K562 (cell line): ENCODE measurements around the gene DKC1. TPM values are rescaled to one million over a fixed set of nuclear protein-coding genes. Genes with fewer than 3 reads are reported as not detected.

Experiments used
- BCOR ChIP-seq: fragments of 450-650 bp; IDR thresholded peaks from 2 replicates; pipeline ENCODE4 v1.6.1; 2016
- CBFA2T3 ChIP-seq: fragments of 450-650 bp; IDR thresholded peaks from 2 replicates; pipeline ENCODE4 v1.6.1; 2017
- CC2D1A ChIP-seq: fragments of 450-650 bp; IDR thresholded peaks from 2 replicates; pipeline ENCODE4 v1.6.1; 2017; ENCODE audit warnings: mild to moderate bottlenecking
- CREBBP ChIP-seq: IDR thresholded peaks from one replicate; pipeline ENCODE4 v1.6.1; 2012; ENCODE audit warnings: low read depth, mild to moderate bottlenecking, control low read depth, inconsistent platforms, low read length
- E2F4 ChIP-seq: sonication (generic); formaldehyde crosslinking; IDR thresholded peaks from 2 replicates; pipeline ENCODE4 v1.8.0; 2022; ENCODE audit warnings: mild to moderate bottlenecking, low read depth, missing genetic modification reagents
- ELK3 ChIP-seq: fragments of 450-650 bp; formaldehyde crosslinking; IDR thresholded peaks from 2 replicates; pipeline ENCODE4 v1.4.0; 2020; ENCODE audit warnings: mild to moderate bottlenecking
- MTA1 ChIP-seq: fragments of 450-650 bp; IDR thresholded peaks from 2 replicates; pipeline ENCODE4 v1.6.1; 2017; ENCODE audit warnings: borderline replicate concordance
- RBFOX2 ChIP-seq: fragments of 200-400 bp; formaldehyde crosslinking; IDR thresholded peaks from 2 replicates; pipeline ENCODE4 v1.6.1; 2017; ENCODE audit warnings: low read depth, mild to moderate bottlenecking, low read length, moderate library complexity
- SFPQ ChIP-seq: fragments of 200-400 bp; formaldehyde crosslinking; IDR thresholded peaks from 2 replicates; pipeline ENCODE4 v1.6.1; 2017; ENCODE audit warnings: mild to moderate bottlenecking, low read depth, low read length, moderate library complexity
- SREBF2 ChIP-seq: sonication (generic); formaldehyde crosslinking; IDR thresholded peaks from 2 replicates; pipeline ENCODE4 v1.4.0; 2020; ENCODE audit warnings: mild to moderate bottlenecking, missing genetic modification reagents
- SRF ChIP-seq, 2 experiments: fragments of 250-450, 450-650 bp in 1 of 2; sonication (Bioruptor Pico) in 1 of 2; sonication (generic) in 1 of 2; formaldehyde crosslinking; IDR thresholded peaks; 2 replicates each; pipeline versions ENCODE4 v1.5.0 to v1.5.1; 2020 to 2022; ENCODE audit warnings: mild to moderate bottlenecking in 1 of 2, missing genetic modification reagents in 1 of 2
- TAF1 ChIP-seq: IDR thresholded peaks from 2 replicates; pipeline ENCODE4 v1.6.1; 2011; ENCODE audit warnings: mild to moderate bottlenecking, low read length, moderate library complexity; ENCODE audit not compliant: insufficient read depth, control insufficient read depth, severe bottlenecking; ENCODE audit errors: extremely low read depth
- TCF7 ChIP-seq: sonication (generic); IDR thresholded peaks from 2 replicates; pipeline ENCODE4 v1.6.1; 2016; ENCODE audit warnings: antibody characterized with exemption, borderline replicate concordance
- ZNF57 ChIP-seq: fragments of 450-650 bp; formaldehyde crosslinking; IDR thresholded peaks from 2 replicates; pipeline ENCODE4 v1.4.0; 2020; ENCODE audit warnings: mild to moderate bottlenecking, moderate library complexity
- polyA plus RNA-seq, 8 experiments: library from polyadenylated mRNA; depleted of rRNA in 4 of 8; stranded (reverse) in 5 of 8; unstranded in 3 of 8; fragments of >200 nt; fragmentation: Nextera tagmentation in 2 of 8; fragmentation: Illumina TruSeq in 1 of 8; extraction: Ambion mirVana in 2 of 8; extraction: Trizol in 1 of 8; gene quantifications; 2 replicates each; pipeline versions ENCODE4 v1.2.1 to v1.2.3, GENCODE V29; 2011 to 2014; ENCODE audit warnings: inconsistent platforms in 1 of 8, missing spikeins in 1 of 8
- total RNA-seq, 7 experiments: library from RNA; depleted of rRNA in 6 of 7; stranded (reverse); fragments of >200 nt in 6 of 7; fragmentation: Illumina TruSeq in 2 of 7; extraction: Trizol in 2 of 7; gene quantifications; 2 replicates each; pipeline versions ENCODE4 v1.2.1 to v1.2.3, GENCODE V29; 2011 to 2021; ENCODE audit warnings: low replicate concordance in 1 of 7
- TF ChIP-seq, protein P1 (sequence below), 3 experiments: fragments of 200-800 bp in 1 of 3; sonication (Bioruptor generic) in 1 of 3; sonication (generic) in 1 of 3; formaldehyde crosslinking in 1 of 3; IDR thresholded peaks; 2 replicates each; pipeline versions ENCODE4 v1.6.1 to v1.8.0; 2016 to 2022; ENCODE audit warnings: mild to moderate bottlenecking in 2 of 3, missing compliant biosample characterization in 2 of 3, missing genetic modification characterization in 2 of 3, missing genetic modification reagents in 1 of 3
- TF ChIP-seq, protein P2 (sequence below): fragments of 450-650 bp; IDR thresholded peaks from 2 replicates; pipeline ENCODE4 v1.6.1; 2016; ENCODE audit warnings: borderline replicate concordance

The DKC1 gene
- total and polyA plus RNA-seq, 9 of the 15 experiments (the other 6 are each of a cell fraction or from before 2014, with no cell fraction given): 205 to 313 (median 219) TPM

GRCh38 chrX:154750301-154751202, 12.1 kb upstream of the DKC1 start, which contains the start of gene GAB3 (continued):
- TF ChIP-seq ZNF57 (no peak), MTA1 (no peak), SFPQ (no peak), SREBF2 (CRISPR knock-in tag) (no peak), E2F4 (no peak), RBFOX2 (no peak; the same call in 1 of the 2 replicates), ELK3 (no peak), CBFA2T3 (no peak), CC2D1A (no peak), CREBBP (no peak), TAF1 (peak; percentile 14), SRF (CRISPR knock-in tag; IDR thresholded peaks at IDR 0.05) (no peak), TCF7 (no peak), BCOR (no peak)
- TF ChIP-seq, protein P1, sequence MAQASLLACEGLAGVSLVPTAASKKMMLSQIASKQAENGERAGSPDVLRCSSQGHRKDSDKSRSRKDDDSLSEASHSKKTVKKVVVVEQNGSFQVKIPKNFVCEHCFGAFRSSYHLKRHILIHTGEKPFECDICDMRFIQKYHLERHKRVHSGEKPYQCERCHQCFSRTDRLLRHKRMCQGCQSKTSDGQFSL (CRISPR knock-in tag; IDR thresholded peaks at IDR 0.05): no peak
- TF ChIP-seq, protein P1 (tag; IDR thresholded peaks at IDR 0.05): no peak
- TF ChIP-seq, protein P2, sequence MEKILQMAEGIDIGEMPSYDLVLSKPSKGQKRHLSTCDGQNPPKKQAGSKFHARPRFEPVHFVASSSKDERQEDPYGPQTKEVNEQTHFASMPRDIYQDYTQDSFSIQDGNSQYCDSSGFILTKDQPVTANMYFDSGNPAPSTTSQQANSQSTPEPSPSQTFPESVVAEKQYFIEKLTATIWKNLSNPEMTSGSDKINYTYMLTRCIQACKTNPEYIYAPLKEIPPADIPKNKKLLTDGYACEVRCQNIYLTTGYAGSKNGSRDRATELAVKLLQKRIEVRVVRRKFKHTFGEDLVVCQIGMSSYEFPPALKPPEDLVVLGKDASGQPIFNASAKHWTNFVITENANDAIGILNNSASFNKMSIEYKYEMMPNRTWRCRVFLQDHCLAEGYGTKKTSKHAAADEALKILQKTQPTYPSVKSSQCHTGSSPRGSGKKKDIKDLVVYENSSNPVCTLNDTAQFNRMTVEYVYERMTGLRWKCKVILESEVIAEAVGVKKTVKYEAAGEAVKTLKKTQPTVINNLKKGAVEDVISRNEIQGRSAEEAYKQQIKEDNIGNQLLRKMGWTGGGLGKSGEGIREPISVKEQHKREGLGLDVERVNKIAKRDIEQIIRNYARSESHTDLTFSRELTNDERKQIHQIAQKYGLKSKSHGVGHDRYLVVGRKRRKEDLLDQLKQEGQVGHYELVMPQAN: peak; percentile 51; the same call in 1 of the 2 replicates
